Small intestine (tissue), 7 donors: Measurements from ENCODE around the gene ADAR. TPM values are rescaled to one million over a fixed set of nuclear protein-coding genes. Genes with fewer than 3 reads are reported as not detected.

Source experiments
- DNase-seq, 2 donors: peaks; one replicate each; pipeline versions ENCODE4 v3.0.0 to v3.0.0-alpha.2; 2013
- FAIRE-seq: peaks from 2 replicates; lab custom pipeline; 2012; peaks lifted over from hg19 to GRCh38; lab: Jason Lieb, UNC
- H3K27ac ChIP-seq, 3 donors: one replicate each; pipeline ENCODE4 v1.5.1; 2013; ENCODE audit warnings: low read length in 2 of 3, mild to moderate bottlenecking in 2 of 3, control low read depth in 1 of 3, inconsistent platforms in 1 of 3, low read depth in 1 of 3, moderate library complexity in 1 of 3
- H3K27me3 ChIP-seq, 3 donors: one replicate each; pipeline ENCODE4 v1.6.1; 2013; ENCODE audit warnings: low read length in 3 of 3, inconsistent platforms in 1 of 3; ENCODE audit not compliant: control insufficient read depth in 3 of 3, insufficient read depth in 3 of 3
- H3K36me3 ChIP-seq, 3 donors: one replicate each; pipeline ENCODE4 v1.6.1; 2013; ENCODE audit warnings: low read length in 3 of 3, inconsistent platforms in 1 of 3, low read depth in 1 of 3, mild to moderate bottlenecking in 1 of 3, moderate library complexity in 1 of 3; ENCODE audit not compliant: control insufficient read depth in 3 of 3, insufficient read depth in 2 of 3
- H3K4me1 ChIP-seq, 3 donors: one replicate each; pipeline ENCODE4 v1.6.1; 2013; ENCODE audit warnings: low read length in 2 of 3, inconsistent platforms in 1 of 3, low read depth in 1 of 3, mild to moderate bottlenecking in 1 of 3, moderate library complexity in 1 of 3; ENCODE audit not compliant: control insufficient read depth in 3 of 3, insufficient read depth in 2 of 3
- H3K4me3 ChIP-seq, 3 donors: one replicate each; pipeline ENCODE4 v1.5.1; 2013; ENCODE audit warnings: low read length in 3 of 3, control low read depth in 1 of 3, inconsistent platforms in 1 of 3, low read depth in 1 of 3, mild to moderate bottlenecking in 1 of 3, moderate library complexity in 1 of 3
- H3K9me3 ChIP-seq, 2 donors: one replicate each; pipeline ENCODE4 v1.6.1; 2013; ENCODE audit warnings: low read depth in 1 of 2, low read length in 1 of 2; ENCODE audit not compliant: control insufficient read depth in 2 of 2, insufficient read depth in 1 of 2
- WGBS, 3 donors: extraction: QIAGEN DNeasy Blood & Tissue Kit; methylation state at CpG; one replicate each; pipeline ENCODE4 v1.1.7; 2013; 5-methylcytosine and 5-hydroxymethylcytosine counted together
- polyA plus RNA-seq, 4 donors: library from polyadenylated mRNA; stranded (reverse) in 3 of 4; unstranded in 1 of 4; fragments of 200-250 nt in 3 of 4; fragments of 120-200 nt in 1 of 4; gene quantifications; one replicate each; pipeline versions ENCODE4 v1.2.1 to v1.2.3, GENCODE V29; 2013
- donor health status: healthy with polysubstance abuse.
- donor health status: control.
- donor health status: control.
- donor health status: Bipolar disorder and iron deficiency.
- donor health status: healthy.

Gene ADAR
- polyA plus RNA-seq, 4 donors, result 28.6 to 120 (median 47.5) TPM

GRCh38 chr1:154595621-154596020 lies 12.4 kb downstream of the ADAR start:
- Histone ChIP-seq H3K4me3 (no peak overlapping the region), H3K9me3 (no peaks in the 10 kb centered on the region), H3K36me3 (peaks cover 39 to 68% (median 41%) of the 10 kb centered on the region in 3 donors), H3K27me3 (no peaks in the 10 kb centered on the region), H3K27ac (no peak overlapping the region), H3K4me1 (no peaks in the 10 kb centered on the region)
- 88 to 91% (median 88%) methylated on average over 1 of the region's 1 CpG for WGBS, 3 donors
- DNase-seq (no peak), FAIRE-seq (no peak)

- Histone ChIP-seq H3K4me1 (no peaks in the 10 kb centered on the region), H3K9me3 (no peaks in the 10 kb centered on the region), H3K4me3 (no peak overlapping the region), H3K27ac (no peak overlapping the region), H3K27me3 (no peaks in the 10 kb centered on the region), H3K36me3 (peaks cover 46 to 70% (median 46%) of the 10 kb centered on the region in 3 donors)
- no peak for DNase-seq
- WGBS, 3 donors, result 86 to 87% (median 87%) methylated on average over 7 of the region's 7 CpGs
- no peak for FAIRE-seq
Measured at GRCh38 chr1:154594811-154595210, 13.2 kb downstream of the ADAR start.

GRCh38 chr1:154593390-154593789 lies 14.6 kb downstream of the ADAR start:
- H3K9me3 ChIP-seq, result no peaks in the 10 kb centered on the region
- DNase-seq, result no peak
- no peak for FAIRE-seq
- no peak overlapping the region for H3K27ac ChIP-seq
- H3K4me1 ChIP-seq, result no peaks in the 10 kb centered on the region
- peaks cover 51 to 76% (median 53%) of the 10 kb centered on the region in 3 donors for H3K36me3 ChIP-seq
- H3K4me3 ChIP-seq, result no peak overlapping the region
- no peaks in the 10 kb centered on the region for H3K27me3 ChIP-seq

- Histone ChIP-seq H3K4me1 (no peaks in the 10 kb centered on the region), H3K36me3 (peaks cover 48 to 74% (median 53%) of the 10 kb centered on the region in 3 donors)
- 94 to 95% (median 95%) methylated on average over 7 of the region's 7 CpGs for WGBS, 3 donors
Measured at GRCh38 chr1:154591206-154591605, 16.8 kb downstream of the ADAR start.

GRCh38 chr1:154590756-154591155 lies 17.2 kb downstream of the ADAR start:
- Histone ChIP-seq H3K4me1 (no peaks in the 10 kb centered on the region), H3K36me3 (peaks cover 53 to 74% (median 54%) of the 10 kb centered on the region in 3 donors), H3K27ac (no peak overlapping the region), H3K27me3 (no peaks in the 10 kb centered on the region), H3K4me3 (no peak overlapping the region), H3K9me3 (no peaks in the 10 kb centered on the region)
- DNase-seq (no peak), FAIRE-seq (no peak)
- 69 to 87% (median 84%) methylated on average over 5 of the region's 5 CpGs for WGBS, 3 donors

More at GRCh38 chr1:154591206-154591605, 16.8 kb downstream of the ADAR start:
- H3K9me3 ChIP-seq, result no peaks in the 10 kb centered on the region
- H3K27me3 ChIP-seq, result no peaks in the 10 kb centered on the region
- FAIRE-seq, result no peak
- H3K4me3 ChIP-seq, result no peak overlapping the region
- no peak overlapping the region for H3K27ac ChIP-seq
- no peak for DNase-seq

GRCh38 chr1:154589780-154590179 lies 18.2 kb downstream of the ADAR start:
- no peaks in the 10 kb centered on the region for H3K9me3 ChIP-seq
- FAIRE-seq (no peak), DNase-seq (no peak)
- H3K27ac ChIP-seq, result no peak overlapping the region
- no peaks in the 10 kb centered on the region for H3K4me1 ChIP-seq
- H3K4me3 ChIP-seq, result no peak overlapping the region
- peaks cover 57 to 75% (median 61%) of the 10 kb centered on the region in 3 donors for H3K36me3 ChIP-seq
- no peaks in the 10 kb centered on the region for H3K27me3 ChIP-seq
- WGBS, 3 donors, result 79 to 83% (median 81%) methylated on average over 9 to 10 of the region's 10 CpGs

GRCh38 chr1:154586641-154587040 lies 21.3 kb downstream of the ADAR start:
- DNase-seq (no peak), FAIRE-seq (no peak)
- H3K27me3 ChIP-seq, result no peaks in the 10 kb centered on the region
- 94 to 97% (median 97%) methylated on average over 6 of the region's 6 CpGs for WGBS, 3 donors
- no peak overlapping the region for H3K27ac ChIP-seq
- peaks cover 68 to 86% (median 70%) of the 10 kb centered on the region in 3 donors for H3K36me3 ChIP-seq
- no peaks in the 10 kb centered on the region for H3K4me1 ChIP-seq
- H3K4me3 ChIP-seq, result no peak overlapping the region
- no peaks in the 10 kb centered on the region for H3K9me3 ChIP-seq

GRCh38 chr1:154586231-154586630 lies 21.8 kb downstream of the ADAR start:
- Histone ChIP-seq H3K4me1 (no peaks in the 10 kb centered on the region), H3K4me3 (no peak overlapping the region), H3K27ac (no peak overlapping the region), H3K27me3 (no peaks in the 10 kb centered on the region), H3K9me3 (no peaks in the 10 kb centered on the region), H3K36me3 (peaks cover 65 to 85% (median 65%) of the 10 kb centered on the region in 3 donors)
- no peak for FAIRE-seq
- DNase-seq, result no peak
- WGBS, 3 donors, result 88 to 91% (median 89%) methylated on average over 10 of the region's 10 CpGs
